Coronary artery (tissue), 2 donors: Measurements from ENCODE around the gene BAHD1.

Experiments
- DNase-seq: peaks from one replicate; pipeline ENCODE4 v3.0.0-alpha.2; 2017; ENCODE audit warnings: low spot score
- H3K27ac ChIP-seq, 2 donors: fragments of 200-600 bp; sonication (generic); one replicate each; pipeline ENCODE4 v1.5.1; 2016 to 2019
- H3K4me3 ChIP-seq: fragments of 200-600 bp; sonication (generic); 2 replicates; pipeline ENCODE4 v1.5.1; 2016; ENCODE audit warnings: mild to moderate bottlenecking, moderate library complexity
- TF ChIP-seq, protein P1 (sequence below): fragments of 200-600 bp; sonication (generic); IDR thresholded peaks from one replicate; pipeline ENCODE4 v1.5.1; 2019; ENCODE audit warnings: antibody characterized with exemption

The BAHD1 gene

DNA sequence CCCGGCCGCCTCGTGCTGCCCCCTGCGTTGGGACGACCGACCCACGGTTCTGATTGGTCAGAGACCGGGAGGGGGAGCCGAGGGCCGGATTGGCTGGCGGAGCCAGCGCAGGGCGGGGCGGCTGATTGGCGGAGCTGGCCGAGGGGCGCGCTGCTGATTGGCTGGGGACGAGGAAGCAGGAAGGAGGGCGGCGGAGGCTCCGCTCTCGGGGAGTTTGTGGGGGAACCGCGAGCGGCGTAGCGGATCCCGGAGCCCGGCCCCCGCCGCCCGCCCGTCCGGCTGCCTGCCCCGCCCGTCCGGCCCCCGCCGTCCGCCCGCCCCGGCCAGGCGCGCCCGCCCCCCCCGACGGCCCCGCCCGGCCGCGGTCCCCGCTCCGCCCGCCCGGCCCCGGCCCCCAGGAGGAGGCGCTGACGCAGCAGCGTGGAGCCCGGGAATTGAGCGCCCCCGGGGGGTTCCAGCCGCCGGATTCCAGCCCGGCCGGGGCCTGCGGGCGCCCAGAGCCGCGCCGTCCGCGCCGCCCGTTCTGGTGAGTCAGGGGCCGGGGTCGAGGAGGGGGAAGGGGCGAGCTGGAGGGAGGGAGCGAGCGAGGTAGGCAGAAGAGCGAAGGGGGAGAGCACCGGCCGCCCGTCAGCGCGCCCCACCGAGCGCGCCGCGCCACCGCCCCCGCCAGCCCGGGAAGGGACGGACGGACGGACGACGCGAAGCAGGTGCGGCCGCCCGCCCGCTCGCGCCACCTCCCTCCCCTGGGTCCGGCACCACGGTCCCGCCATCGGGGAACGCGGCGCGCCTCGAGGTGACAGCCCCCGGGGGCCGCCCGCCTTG is at the start of gene BAHD1:
TSS of gene BAHD1 (plus strand) at position 211 of the 822 bp plus-strand sequence. CDS start 17,512 bp downstream, outside the sequence.
- TF ChIP-seq, protein P1, sequence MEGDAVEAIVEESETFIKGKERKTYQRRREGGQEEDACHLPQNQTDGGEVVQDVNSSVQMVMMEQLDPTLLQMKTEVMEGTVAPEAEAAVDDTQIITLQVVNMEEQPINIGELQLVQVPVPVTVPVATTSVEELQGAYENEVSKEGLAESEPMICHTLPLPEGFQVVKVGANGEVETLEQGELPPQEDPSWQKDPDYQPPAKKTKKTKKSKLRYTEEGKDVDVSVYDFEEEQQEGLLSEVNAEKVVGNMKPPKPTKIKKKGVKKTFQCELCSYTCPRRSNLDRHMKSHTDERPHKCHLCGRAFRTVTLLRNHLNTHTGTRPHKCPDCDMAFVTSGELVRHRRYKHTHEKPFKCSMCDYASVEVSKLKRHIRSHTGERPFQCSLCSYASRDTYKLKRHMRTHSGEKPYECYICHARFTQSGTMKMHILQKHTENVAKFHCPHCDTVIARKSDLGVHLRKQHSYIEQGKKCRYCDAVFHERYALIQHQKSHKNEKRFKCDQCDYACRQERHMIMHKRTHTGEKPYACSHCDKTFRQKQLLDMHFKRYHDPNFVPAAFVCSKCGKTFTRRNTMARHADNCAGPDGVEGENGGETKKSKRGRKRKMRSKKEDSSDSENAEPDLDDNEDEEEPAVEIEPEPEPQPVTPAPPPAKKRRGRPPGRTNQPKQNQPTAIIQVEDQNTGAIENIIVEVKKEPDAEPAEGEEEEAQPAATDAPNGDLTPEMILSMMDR: no peak
- peak within 1 kb of the TSS; percentile 65 to 82 for H3K27ac ChIP-seq

DNA sequence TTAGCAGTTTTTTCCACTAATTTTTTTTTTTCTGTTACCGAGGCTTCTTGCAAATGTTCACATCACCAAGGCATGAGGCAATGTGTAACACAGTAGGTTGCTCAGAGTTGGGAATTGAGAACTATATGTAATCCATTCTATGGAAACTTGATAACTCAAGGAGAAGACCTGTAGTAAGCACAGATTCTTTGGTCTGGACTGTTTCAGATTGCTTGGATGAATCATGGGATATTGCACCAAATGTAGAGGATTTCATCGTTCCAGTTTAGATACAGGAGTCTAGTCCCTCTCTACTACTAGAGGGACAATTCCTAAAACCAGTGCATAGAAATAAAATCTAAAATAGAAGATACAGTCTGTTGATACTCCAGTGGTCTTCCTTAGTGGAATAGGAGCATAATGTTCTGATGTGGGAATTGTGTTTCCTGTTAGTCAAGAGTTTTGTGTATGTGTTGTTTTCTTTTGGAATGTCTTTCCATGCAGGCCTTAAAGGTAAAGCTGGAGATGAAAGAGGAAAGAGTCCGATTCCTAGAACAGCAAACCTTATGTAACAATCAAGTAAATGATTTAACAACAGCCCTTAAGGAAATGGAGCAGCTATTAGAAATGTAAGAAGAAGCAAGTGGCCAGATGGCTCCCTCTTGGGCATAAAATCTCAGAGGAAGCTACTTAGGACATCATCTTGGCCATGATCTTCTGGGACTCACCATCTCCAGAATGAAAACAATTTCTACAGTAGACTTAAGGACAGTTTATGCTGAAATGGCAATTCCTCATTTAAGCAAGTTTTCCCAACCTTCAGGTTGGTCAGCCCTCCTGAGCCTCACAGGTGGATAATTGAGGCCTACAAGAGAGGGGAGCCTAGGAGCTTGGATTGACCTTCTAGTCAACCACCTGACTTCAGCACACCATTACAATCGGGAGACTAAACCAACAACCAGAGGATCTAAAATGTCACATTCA is 47.5 kb upstream of the BAHD1 start:
- TF ChIP-seq, protein P1: no peak
- DNase-seq: no peak
- H3K4me3 ChIP-seq: no peak overlapping the region
- H3K27ac ChIP-seq: no peak overlapping the region

More for the DNA sequence above, at the start of gene BAHD1:
- H3K4me3 ChIP-seq: peak within 1 kb of the TSS; percentile 99
- peak; percentile 97 for DNase-seq

DNA sequence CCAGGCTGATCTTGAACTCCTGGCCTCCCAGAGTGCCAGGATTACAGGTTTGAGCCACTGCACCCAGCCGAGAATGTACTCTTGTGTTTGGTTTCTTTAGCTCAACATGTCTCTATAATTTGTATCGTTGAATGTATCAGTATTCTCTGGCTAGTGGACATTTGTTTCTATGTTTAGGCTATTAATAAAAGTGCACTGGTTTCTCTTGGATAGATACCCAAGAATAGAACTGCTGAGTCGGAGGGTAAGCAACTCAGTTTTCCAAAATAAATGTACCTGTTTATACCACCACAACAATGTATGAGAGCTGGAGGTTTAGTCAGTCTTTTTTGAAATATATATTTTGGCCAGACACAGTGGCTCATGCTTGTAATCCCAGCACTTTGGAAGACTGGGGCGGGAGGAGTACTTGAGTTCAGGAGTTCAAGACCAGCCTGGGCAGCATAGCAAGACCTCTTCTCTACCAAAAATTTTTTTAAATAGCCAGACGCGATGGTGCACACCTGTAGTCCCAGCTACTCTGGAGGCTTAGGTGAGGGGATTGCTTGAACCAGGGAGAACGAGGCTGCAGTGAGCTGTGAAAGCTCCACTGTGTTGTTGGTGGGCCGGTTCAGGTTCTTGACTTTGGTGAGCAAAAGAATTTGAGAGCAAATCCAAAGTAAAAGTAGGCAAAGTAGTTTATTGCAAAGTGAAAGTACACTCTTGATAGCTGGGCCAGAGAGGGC is 42.9 kb upstream of the BAHD1 start:
- no peak overlapping the region for H3K27ac ChIP-seq
- H3K4me3 ChIP-seq: no peak overlapping the region
- TF ChIP-seq, protein P1: no peak
- DNase-seq: no peak

DNA sequence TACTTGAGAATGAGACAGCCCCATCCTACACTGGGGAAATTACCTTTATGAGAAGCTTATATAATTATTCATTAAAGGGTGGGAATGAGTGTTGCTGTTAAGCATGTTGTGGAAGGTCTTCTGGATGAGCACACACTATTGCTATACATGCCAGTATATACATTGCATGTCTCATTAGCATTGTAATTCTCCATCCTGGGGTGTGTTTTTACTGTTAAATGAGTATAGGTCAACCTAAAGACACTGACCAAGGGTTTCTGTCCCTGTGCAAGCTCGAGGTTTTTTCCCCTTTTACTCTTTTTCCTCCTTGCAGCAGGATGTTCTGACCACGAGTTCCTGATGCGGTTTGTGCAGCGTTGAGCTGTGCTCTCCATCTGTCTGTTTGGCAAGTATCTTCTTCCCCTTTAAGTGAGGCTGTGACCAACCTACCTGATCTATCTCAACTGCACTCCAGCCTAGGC is 42.3 kb upstream of the BAHD1 start:
- Histone ChIP-seq H3K4me3 (no peak overlapping the region), H3K27ac (no peak overlapping the region)
- TF ChIP-seq, protein P1: no peak
- DNase-seq: no peak

DNA sequence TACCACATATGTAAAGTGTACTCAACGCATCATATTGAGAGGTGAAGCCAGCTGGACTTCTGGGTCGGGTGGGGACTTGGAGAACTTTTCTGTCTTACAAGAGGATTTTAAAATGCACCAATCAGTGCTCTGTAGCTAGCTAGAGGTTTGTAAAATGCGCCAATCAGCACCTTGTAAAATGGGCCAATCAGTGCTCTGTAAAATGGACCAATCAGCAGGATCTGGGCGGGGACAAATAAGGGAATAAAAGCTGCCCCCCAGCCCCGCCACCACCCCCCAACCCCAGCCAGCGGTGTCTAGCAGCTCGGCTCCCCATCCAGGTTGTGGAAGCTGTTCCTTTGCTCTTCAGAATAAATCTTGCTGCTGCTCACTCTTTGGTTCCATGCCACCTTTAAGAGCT is 41.4 kb upstream of the BAHD1 start:
- Histone ChIP-seq H3K27ac (no peak overlapping the region), H3K4me3 (no peak overlapping the region)
- DNase-seq: no peak
- TF ChIP-seq, protein P1: no peak

DNA sequence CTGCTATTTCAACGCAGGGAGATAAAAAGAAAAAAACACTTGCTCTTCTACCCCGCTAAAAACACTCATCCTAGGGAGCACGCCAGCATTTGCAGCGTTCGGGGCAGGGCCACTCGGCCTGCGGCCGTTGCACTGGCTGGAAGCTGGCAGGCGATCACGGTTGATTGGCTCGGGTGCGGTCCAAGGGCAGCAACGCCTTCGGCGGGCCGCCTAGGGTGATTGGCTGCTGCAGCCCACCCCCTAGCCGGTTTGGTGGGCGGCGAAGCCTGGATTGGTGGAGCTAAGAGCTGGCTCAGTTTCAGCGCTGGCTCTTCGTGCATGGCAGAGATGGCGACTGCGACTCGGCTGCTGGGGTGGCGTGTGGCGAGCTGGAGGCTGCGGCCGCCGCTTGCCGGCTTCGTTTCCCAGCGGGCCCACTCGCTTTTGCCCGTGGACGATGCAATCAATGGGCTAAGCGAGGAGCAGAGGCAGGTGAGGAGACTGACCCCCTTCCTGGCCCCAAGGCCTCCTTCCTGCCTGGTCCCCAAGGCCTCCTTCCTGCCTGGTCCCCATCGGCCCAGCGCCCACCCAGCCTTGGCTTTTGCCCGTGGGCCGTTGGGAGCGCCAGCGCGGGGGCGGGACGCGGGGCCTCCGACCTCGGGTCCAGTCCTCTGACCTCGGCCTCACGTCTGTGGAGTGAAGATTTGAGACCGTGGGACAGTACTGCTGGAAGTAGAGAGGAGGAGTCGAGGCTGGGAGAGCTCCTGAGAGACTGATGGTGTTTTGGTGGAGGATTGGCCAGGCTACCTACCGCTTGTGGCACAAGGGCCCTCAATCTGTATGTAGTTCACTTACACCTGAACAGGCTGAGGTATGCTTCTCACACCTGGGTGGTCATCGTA is 35.0 kb upstream of the BAHD1 start, which contains the start of gene IVD:
TSS of gene IVD (plus strand) at position 295 of the 881 bp plus-strand sequence. CDS start at position 328, 33 bp downstream.
- TF ChIP-seq, protein P1: no peak
- Histone ChIP-seq H3K27ac (peak within 1 kb of the TSS; percentile 29 to 83), H3K4me3 (peak within 1 kb of the TSS; percentile 84)
- DNase-seq: peak; percentile 96
